Measurements from ENCODE around the gene HTD2.
"Not testable (repeated sequence)": the region's sequence is repeated elsewhere in the genome, so short reads cannot be mapped to it uniquely, and the experiment has no call there.

HTD2 gene

GRCh38 chr3:58305882-58306711, at the start of gene HTD2, which contains the start of gene RPP14:
TSS of gene HTD2 (plus strand) at chr3:58306520. CDS start at chr3:58317614, 11,094 bp downstream.
TSS of gene RPP14 (plus strand) at chr3:58306245. CDS start at chr3:58310330, 4,085 bp downstream.
- peak; percentile 95 for DNase-seq

GRCh38 chr3:58258392-58259055, 47.8 kb upstream of the HTD2 start:
- DNase-seq: no peak

- peak; percentile 23 for DNase-seq
Measured at GRCh38 chr3:58260261-58260731, 46.0 kb upstream of the HTD2 start.

- peak; percentile 12 for DNase-seq
Measured at GRCh38 chr3:58260733-58261132, 45.6 kb upstream of the HTD2 start.

- no peak for DNase-seq
Measured at GRCh38 chr3:58261954-58262666, 44.2 kb upstream of the HTD2 start.

GRCh38 chr3:58266577-58266976, 39.7 kb upstream of the HTD2 start:
- DNase-seq: peak; percentile 11

- DNase-seq: not testable (repeated sequence)
Measured at GRCh38 chr3:58267543-58267942, 38.8 kb upstream of the HTD2 start.

- no peak for DNase-seq
Measured at GRCh38 chr3:58269356-58269755, 37.0 kb upstream of the HTD2 start.

GRCh38 chr3:58270485-58270884, 35.8 kb upstream of the HTD2 start:
- no peak for DNase-seq

GRCh38 chr3:58271901-58272501, 34.3 kb upstream of the HTD2 start:
- DNase-seq: no peak

- no peak for DNase-seq
Measured at GRCh38 chr3:58272891-58273290, 33.4 kb upstream of the HTD2 start.

GRCh38 chr3:58273362-58273761, 33.0 kb upstream of the HTD2 start:
- DNase-seq: not testable (repeated sequence)

- no peak for DNase-seq
Measured at GRCh38 chr3:58274027-58274614, 32.2 kb upstream of the HTD2 start.

- no peak for DNase-seq
Measured at GRCh38 chr3:58281069-58281468, 25.3 kb upstream of the HTD2 start.

- no peak for DNase-seq
Measured at GRCh38 chr3:58285334-58285733, 21.0 kb upstream of the HTD2 start.

GRCh38 chr3:58287354-58287753, 19.0 kb upstream of the HTD2 start:
- DNase-seq: no peak

GRCh38 chr3:58288011-58288728, 18.1 kb upstream of the HTD2 start:
- DNase-seq: no peak

- DNase-seq: not testable (repeated sequence)
Measured at GRCh38 chr3:58288964-58289613, 17.2 kb upstream of the HTD2 start.

GRCh38 chr3:58290446-58290845, 15.9 kb upstream of the HTD2 start:
- not testable (repeated sequence) for DNase-seq

- no peak for DNase-seq
Measured at GRCh38 chr3:58291671-58292338, 14.5 kb upstream of the HTD2 start.

- no peak for DNase-seq
Measured at GRCh38 chr3:58292866-58293265, 13.5 kb upstream of the HTD2 start.

All from NCI-H69 (cell line).